NCI-H1092 (cell line): ENCODE measurements around the gene SHROOM3.

Experiments
- DNase-seq: peaks from one replicate; lab custom pipeline; 2025; lab: John Stamatoyannopoulos, UW

The SHROOM3 gene

DNA sequence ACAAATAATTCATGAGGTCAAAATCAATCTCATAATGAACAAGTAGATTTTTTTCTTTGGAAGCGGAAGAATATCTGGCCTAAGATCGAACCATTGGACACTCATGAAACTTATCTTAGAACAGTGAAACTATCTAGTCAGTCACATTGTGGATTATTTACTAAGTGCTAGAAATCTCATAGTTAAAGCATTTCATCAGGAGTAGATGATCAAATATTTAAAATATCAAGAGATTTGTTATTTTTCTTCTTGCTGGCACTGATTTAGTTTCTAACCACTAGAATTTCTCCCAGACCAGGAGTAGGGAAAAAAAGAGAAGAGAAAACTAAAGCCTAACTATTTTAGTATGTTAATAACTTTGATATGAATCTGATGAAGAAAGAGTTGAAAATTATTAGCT lies 105.5 kb downstream of the SHROOM3 start:
- DNase-seq = no peak

DNA sequence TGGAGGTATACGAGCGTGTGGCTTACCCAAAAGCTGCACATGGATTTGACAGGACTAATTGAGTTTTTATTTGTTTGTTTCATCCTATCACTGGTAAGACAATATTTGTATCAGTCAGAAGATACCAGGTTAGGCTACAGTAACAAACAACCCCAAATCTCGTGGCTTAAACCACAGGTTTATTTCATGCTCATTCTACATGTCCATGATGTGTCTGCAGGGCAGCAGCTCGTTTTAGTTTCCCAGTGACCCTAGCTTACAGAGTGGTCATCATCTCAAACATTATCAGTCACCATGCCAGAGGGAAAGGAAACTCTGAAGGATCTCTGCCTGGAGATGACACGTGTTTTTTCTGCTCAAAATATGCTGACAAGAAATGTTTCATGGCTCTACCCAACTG lies 108.3 kb downstream of the SHROOM3 start:
- DNase-seq = no peak

DNA sequence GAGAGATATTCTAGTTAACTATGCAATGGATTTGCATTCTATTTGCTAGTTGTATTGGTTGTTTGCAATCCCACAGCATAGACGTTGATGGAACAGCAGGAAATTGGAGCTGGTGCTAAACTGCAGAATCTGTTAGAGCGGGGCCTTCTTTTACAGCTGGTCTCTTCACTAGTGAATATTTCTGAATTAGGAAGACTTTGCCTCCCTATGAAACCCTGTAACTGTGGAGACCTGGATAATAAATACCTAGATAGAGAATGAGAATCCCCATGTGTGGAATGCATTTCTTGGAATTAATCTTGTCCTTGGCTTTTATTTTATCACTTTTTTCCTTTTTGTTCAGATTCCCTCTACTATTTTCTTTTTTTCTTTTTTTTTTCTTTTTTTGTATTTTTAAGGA lies 109.7 kb downstream of the SHROOM3 start:
- no peak for DNase-seq

DNA sequence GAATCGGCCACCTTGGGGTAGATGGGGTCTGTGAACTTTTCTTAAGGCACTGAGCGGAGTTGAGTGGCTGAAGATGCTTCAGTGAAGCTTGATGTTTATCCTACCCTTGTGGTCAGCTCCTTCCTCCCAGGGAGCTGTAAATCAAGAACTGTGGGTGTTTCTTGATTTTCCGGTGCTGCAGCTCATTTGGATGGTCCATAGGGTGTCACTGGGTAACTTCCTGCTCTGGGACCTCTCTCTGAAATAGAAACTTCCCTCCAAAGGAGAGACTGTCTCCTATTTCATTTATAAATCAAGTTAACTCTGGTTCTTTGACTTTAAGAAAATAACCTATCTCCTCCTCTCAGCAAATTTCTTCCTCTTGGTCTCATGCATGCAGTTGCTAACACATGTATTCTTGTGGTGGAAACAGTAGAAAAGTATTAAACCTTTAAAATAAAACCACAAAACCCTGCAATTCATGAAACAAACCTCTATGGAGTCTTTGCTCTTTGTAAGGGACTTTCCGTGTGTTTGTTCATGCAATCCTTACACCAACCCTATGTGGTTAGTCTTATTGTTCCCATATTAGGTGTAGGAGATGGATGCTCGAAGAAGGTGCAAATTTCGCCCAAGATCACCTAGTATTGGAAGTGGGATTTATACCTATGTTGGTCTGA lies 110.3 kb downstream of the SHROOM3 start:
- DNase-seq = no peak

DNA sequence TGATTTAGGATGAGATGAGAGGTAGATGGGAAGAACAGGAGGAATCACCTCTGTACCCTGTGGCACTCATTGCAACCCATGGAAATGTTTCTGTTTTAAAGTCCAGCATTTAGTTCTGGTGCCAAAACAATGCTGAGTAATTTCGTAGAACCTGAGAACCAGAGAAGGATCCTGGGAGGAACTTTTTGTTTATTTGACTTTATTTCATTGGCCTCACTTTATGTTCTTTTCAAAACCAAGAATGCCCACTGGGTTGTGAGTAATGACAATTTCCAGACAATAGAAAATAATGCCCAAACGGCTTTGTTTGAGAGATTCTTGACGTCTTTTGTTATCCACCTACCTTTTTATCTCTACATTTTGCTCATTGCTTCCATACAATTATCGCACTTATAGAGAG lies 111.3 kb downstream of the SHROOM3 start:
- no peak for DNase-seq

DNA sequence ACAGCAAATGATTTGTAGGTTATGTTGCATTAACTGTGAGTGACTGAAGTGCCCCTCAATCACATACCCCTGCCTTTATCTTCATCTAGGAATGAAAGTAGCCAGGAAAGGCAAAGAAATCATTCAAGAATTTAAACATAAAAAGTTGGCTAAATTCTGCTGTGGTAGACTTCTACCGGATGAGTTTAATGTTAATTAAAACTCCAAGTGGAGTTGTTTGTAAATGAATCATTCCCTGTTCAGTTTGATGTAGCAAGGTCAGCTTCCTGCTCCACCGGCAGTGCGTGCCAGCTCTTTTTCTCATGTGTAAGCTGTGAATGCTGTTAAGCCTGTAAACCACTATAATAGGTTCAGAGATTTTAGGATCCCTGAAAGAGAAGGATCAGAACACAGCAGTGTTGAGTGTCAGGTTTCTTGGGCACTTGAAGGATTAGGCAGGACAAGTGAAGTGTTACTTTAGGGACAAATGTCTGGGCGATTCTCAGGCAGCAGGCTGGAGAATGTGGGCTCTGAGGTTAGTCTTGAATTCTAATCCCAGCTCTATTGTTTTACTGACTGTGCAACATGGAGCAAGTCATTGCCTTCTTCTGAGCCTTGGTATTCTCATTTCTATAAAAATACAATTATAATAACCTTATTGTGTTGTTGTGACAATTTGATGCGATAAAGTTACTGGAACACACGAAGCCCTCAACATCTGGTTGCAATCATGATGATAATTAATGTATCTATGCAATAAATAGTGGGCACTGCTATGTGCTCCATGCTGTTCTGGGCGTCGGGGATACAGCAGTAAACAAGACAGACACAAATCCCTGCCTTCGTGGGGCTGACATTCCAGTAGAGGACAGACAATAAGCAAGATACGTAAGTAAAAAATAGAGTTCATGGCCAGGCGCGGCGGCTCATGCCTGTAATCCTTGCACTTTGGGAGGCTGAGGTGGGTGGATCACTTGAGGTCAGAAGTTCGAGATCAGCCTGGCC lies 112.0 kb downstream of the SHROOM3 start:
- no peak for DNase-seq

DNA sequence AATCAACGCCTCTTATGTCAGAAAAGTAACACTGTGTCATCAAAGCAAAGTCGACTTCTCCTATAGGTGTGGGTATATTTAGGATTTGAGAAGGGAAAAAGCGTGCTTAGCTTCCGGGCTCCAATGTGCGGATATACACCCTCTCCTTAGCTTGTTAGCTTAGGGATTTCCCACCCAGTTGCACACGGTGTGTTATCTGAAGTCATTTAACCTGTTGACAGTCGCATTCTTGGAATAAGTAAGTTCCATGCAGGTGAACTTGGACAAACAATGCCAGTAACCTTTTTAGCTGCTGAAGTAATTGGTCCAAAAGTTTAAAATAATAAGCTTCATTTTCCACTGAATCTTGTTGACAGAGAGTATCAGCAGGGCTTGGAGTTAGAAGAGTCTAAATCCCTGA lies 113.7 kb downstream of the SHROOM3 start:
- DNase-seq = no peak

DNA sequence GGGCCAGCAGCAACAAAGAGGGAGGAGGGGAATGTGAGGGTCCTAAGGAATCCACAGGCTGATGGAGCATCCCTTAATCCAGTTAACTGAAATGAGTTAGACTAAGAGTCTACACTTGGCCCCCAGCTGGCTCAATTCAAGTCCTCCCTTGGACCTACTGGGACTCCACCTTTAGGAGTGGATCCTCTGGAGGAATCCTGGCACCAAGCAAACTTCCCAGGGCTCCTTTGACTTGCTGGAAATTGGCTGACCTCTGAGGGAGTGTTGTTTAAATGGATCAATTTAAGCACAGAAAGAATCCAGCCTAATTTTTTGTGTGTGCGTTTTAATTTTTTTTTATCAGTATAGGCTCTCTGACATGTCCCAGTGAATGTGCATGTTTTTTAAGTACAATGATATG lies 114.7 kb downstream of the SHROOM3 start:
- no peak for DNase-seq

DNA sequence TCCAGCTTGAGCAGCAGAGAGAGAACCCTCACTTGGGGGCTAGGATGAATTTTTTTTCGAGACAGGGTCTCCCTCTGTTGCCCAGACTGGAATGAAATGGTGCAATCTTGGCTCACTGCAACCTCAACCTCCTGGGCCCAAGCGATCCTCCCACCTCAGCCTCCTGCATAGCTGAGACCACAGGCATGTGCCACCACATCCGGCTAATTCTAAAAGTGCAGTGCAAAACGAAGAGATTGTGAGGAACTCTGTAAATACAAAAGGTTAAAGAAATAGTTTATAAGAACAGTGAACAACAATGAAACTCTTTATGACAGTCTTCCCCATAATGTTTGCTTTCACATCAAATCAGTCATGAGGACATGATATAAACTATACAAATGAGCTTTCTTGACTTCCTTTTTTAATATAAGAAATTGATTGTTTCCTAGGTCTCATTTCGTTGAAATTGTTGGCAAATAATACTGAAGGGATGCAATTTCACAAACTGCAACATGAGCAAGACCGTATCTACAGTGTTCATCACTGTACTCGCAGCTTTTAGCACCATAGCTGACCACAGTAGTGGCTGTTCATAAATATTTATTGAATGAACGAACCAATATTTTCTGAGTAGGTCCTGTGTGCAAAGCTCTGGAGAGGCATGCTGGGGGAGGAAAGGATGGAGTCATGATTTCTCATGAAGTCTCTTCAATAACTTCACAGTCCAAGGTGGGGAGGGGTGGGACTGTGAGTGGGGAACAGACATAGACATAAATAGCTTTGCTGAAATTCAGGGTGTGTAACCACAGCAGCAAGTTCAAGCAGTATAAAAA lies 116.1 kb downstream of the SHROOM3 start:
- DNase-seq = no peak

DNA sequence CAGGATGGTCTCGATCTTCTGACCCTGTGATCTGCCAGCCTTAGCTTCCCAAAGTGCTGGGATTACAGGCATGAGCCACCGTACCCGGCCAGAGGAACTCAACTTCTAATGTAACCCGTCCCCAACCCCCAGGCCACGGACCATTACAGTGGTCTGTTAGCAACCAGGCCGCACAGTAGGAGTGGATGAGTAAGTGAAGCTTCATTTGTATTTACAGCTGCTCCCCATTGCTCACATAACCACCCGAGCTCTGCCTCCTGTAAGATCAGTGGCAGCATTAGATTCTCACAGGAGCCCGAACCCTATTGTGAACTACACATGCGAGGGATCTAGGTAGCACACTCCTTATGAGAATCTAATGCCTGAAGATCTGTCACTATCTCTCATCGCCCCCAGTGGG lies 119.6 kb downstream of the SHROOM3 start:
- DNase-seq = no peak

DNA sequence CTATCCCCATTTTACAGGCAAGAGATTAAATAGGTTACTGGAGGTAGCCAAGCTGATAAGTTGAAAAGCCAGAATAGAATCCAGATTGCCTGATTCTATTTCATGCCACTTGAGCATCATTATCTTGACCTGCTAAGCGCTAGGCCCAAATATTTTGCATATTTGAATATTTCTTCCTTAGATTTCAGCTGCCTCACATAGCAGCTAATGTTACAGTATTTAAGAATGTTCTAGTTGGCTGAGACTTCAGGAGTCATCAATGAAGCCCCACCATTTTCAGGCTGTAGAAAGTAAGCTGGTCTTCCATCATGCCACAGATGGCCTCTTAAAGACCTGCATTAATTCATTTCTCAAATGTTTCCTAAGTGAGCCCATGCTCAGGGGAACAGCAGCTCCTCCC lies 121.4 kb downstream of the SHROOM3 start:
- DNase-seq = no peak

DNA sequence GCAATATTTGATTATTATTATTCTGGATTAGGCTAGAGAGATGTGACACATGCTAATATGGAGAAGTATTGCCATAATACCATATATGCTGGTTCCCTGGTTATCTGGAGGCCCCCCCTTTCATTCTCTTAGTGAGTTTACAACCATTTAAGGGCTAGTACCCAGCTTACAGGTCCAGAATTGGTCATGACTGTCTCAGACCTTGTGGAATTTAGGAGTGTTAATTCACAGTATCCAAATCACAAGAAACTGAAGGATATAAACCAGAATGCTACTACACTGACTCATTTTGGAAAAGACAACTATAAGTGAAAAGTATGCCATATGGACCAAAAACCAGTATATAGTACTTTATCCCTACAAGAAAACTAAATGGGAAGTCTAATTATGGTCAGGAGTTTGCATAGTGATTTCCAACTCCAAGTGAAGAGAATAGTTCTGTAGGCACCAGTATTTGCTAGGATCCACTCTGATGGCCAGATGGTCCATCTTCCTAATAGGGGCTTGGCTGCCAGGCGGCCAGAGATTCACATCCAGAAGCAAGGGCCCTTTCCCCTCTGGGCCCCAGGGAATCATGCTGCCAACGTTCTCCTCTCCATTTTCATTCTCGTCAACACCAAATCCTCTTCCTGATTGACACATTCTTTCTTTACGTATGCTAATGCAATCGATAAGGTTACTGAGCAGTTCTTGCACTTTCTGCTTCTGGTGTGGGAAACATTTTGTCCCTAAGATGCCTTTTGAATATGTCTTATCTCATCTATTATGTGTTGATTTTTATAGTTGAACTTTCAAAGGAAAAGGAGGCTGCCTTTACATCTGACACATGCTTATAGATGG lies 123.6 kb downstream of the SHROOM3 start:
- DNase-seq = no peak

DNA sequence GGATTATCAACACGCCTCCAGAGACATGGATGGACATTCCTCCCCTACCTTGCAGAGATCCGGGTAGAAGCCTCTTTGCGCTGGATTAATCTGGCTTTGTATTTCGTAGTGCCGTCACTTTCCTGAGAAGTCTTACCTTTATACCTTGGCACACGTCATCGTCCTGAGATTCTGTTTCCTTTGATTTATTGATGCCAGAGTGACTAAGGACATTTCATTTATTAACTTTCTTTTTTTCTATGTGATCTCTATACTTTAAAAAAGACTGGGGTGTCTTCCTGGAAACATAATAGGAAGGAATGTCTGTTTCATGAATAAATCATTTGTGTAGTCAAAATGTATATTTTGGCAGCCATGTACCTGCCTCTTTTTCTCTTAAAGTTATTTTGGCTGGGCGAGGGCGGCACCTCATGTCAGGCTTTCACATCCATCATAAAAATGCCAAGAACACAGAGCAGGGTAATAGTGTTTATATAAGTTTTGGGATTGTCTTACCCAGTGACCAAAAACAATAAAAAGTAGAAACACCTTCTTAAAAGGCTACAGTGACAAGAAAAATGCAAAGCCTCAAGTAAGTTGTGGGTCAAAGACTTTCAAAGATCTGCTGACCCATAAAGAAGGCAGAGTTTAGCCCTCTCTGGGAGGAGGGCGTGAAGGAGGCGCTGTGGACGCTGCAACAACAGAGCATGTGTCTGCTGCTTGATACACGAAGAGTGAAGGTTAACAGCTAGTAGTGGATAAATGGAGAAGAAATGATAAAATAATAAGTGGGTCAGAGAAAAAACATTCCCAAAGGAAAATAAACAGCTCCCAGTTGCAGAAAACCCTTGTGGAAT lies 124.4 kb downstream of the SHROOM3 start:
- DNase-seq = no peak

DNA sequence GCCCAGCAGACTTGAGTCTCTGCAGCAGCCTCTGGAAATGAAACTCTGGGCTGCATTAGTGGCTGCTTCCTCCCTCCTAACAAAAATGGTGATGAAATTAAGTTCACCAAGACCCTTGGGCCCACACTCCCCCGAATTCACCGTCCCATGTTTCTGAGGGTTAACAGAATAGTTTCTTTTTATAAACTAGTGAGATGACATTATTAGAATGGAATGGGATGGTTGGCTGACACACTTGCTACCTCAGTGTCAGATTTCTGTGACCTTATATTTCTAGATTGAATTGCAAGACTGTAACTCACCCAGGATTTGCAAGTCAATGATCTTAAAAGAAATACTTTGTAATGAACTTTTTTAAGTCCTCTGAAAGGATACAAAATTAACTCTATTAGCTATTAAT lies 127.1 kb downstream of the SHROOM3 start:
- no peak for DNase-seq

DNA sequence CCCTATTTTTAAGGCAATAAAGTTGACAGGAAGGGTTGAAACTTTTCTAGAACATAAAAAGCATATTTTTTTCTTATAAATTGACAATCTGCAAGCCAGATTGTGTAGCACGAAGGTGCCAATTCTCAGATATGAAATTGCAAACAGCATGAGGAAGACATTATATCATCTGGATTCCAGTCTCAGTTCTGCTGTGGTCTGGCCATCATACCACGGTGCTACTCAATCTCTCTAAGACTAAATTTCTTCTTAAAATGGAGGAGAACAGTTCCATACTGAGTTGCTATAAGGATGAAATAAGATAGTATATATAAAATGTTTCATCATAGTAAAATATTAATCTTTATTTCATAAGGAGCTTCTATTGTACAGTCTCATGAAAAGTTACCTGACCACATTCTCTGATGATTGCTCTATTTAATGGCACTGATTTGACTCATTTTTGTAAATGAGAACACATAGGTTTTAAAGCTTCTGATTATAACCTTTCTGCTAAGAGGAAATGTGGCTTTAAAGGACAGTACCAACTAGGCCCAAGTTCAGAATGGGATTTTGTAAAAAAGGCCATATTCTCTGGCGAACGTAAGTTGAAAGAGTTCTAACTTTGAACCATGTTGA lies 127.9 kb downstream of the SHROOM3 start:
- DNase-seq = no peak

DNA sequence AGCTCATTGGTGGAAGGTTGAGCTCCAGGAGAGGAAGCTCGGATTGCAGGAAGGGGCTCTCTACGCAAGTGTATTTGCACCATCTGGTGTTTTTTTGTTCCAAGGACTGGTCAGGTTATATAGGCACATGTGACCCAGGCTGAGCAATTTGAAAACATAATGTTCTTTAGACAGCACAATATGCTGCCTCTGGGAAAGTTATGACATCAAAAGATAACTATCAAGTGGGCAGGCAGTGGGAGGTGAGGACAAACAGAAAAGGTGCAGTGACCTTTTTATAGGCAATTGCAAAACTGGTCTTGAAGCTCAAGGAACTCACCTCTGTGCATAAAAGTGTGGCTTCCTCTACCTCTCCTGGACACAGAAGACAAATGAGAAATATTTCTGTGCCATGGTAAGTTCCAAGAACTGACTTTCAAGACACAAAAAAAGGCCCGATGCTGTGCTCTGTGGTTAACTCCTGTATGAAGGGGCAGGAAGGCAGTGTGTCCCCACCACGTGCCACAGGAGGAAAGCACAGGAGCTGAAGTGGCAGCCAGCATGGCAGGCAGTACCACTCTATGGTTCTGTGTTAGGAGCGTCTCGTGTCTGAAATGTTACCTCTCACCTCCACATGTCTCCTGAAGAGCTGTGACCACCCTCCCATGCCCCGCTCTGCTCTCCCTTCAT lies 128.6 kb downstream of the SHROOM3 start:
- no peak for DNase-seq

DNA sequence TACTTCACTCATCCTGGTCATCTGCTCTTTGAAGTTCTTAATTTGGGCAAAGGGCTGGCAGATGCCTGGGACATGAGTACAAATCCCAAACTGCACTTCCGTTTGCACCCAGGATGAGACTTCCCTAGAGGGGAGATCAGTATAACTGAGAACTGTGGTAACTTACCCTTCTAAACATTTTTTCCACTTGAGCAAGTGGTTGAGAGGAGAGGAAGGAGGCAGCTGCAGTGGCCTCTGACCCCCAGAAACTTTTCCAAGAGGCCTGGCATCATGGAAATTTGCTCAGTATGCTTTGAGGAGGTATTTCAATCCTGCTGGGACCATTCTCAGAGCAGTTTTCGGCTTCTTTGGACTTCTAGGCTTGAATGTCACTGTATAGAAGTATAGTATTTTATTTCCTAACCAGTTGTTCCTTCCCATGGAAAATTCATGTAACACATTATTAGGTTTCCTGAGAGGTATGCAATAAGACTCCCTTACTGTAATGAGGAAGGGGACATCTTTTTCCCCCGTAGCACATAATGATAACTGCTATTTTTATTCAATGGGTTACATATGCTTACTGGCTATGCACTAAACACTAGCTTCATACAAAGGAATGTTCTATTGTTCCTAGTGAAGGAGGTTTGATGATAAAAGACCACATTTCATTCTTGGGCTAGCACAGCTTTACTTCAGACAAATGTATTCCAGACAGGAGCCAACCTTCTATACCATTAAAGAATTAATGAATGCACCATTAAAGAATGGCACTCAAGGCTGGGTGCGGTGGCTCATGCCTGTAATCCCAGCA lies 129.3 kb downstream of the SHROOM3 start:
- no peak for DNase-seq

DNA sequence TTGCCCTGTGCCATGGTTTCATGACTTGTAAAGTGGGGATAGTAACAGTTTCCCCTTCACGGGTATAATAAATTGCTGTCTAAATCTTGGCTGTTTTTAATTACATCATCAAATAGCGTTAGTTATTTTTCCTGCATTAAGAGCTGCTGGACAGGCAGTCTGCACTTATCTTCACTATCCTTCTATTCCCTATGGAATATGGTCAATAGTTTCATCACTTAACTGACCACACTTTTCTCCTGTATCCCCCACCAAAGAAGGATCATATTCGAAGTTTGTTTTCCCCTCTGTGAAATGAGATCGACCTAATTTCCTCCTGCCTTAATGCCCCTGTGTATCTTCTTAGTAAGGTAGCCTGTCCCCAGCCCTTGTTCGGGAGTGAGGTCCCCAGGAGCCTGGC lies 133.2 kb downstream of the SHROOM3 start:
- DNase-seq = no peak

DNA sequence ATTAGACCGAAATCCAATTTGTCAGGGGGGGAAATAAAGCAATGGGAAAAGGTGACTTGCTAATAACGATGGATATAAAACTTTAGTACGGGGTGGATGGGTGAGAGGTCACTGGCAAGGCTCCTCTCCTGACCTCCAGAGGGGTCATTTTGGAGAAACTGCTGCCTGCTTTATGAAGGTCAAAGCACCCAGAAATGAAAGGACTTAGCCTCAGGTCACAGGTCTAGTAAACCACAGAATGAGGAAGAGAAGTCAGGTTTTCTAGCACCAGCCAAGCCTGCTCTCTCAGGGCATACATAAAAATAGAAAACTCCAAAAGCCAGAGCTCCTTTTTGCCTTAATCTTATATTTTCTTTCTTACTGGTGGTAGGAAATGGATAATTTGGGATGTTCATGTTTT lies 134.2 kb downstream of the SHROOM3 start:
- no peak for DNase-seq
